HG03558 (cell line): Measurements from ENCODE around the gene STX4.
"Not testable (repeated sequence)": the region's sequence is repeated elsewhere in the genome, so short reads cannot be mapped to it uniquely, and the experiment has no call there.

Experiments used
- ATAC-seq: cut with Tn5 transposase; IDR thresholded peaks from one replicate; pipeline ENCODE4 v1.9.1; 2021; ENCODE audit warnings: moderate number of reproducible peaks; ENCODE audit not compliant: unreplicated experiment; ENCODE audit errors: extremely low read depth

Gene STX4

DNA sequence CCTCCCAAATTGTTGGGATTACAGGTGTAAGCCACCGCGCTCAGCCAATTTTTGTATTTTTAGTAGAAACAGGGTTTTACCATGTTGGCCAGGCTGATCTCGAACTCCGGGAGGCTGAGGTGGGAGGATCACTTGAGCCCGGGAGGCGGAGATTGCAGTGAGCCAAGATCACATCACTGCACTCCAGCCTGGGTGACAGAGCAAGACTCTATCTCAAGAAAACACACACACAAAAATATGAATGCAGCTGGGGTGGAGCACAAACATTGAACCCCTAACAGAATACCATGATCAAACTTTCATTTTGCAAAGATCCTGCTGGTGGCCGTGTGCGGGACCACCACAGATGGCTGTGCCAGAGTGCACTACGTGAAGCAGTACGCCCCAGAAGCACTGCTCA is 15.6 kb upstream of the STX4 start:
- ATAC-seq = not testable (repeated sequence)

DNA sequence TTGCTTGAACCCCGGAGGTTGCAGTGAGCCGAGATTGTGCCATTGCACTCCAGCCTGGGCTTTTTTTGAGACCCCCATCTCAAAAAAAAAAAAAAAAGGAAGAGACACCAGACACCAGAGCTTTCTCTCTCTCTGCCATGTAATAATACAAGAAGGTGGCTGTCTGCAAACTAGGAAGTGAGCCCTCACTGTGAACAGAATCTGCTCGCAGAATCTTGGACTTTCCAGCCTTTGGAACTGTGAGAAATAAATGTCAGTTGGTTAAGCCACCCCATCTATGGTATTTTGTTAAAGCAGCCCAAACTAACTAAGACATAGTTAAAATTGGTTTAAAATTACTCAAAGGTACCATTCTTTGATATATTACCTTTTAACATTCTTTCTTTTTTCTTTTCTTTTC is 12.8 kb upstream of the STX4 start:
- ATAC-seq = no peak

DNA sequence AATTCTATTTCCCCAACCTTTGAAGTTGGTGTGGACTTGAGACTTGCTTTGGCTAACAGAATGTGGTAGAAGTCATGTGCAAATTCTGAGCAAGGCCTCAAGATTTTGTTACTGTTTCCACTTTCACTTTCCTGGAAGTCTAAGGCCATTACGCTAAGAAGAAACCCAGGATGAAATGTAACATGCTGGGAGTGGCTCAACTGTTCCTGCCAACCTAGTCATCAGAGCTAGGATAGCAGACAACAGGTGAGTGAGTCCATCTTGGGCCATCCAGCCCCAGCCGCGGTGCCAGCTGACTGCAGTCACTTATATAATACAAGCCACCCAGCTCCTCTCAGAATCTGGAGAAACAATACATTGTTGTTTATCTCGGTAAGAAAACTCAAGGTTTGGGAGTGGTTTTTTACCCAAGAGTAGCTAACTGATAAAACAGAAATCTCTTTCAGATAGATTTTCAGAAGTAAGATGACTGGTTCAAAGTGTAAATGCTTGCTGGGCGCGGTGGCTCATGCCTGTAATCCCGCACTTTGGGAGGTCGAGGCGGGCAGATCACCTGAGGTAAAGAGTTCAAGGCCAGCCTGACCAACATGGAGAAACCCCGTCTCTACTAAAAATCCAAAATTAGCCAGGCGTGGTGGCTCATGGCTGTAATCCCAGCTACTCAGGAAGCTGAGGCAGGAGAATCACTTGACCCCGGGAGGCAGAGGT is 10.7 kb upstream of the STX4 start:
- no peak for ATAC-seq

DNA sequence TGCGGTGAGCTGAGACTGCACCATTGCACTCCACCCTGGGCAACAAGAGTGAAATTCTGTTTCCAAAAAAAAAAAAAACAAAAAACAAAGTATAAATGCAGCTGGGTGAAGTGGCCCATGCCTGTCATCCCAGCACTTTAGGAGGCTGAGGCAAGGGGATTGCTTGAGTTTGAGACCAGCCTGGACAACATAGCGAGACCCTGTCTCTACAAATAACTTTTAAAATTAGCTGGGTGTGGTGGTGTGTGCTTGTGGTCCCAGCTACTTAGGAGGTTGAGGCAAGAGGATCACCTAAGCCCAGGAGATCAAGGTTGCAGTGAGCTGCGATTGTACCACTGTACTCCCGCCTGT is 10.1 kb upstream of the STX4 start:
- no peak for ATAC-seq

DNA sequence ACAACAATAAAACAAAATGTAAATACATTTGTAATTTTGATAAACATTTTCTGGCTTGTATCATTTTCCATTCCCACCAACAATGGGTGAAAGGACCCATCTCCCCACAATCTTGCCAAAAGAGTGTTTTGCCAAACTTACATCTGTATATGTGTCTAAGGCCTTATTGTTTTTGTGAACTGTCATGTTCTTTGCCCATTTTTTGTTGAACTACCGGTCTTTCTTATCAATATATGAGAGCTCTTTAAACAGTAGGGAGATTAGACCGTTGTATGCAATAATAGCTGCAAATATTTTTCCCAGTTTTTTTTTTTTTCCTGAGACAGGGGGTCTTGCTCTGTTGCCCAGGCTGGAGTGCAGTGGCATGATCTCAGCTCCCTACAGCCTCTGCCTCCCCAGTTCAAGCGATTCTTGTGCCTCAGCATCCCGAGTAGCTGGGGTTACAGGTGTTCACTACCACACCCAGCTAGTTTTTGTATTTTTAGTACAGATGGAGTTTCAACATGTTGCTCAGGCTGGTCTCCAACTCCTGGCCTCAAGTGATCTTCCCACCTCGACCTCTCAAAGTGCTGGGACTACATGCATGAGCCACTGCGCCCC is 9.6 kb upstream of the STX4 start:
- ATAC-seq = no peak

DNA sequence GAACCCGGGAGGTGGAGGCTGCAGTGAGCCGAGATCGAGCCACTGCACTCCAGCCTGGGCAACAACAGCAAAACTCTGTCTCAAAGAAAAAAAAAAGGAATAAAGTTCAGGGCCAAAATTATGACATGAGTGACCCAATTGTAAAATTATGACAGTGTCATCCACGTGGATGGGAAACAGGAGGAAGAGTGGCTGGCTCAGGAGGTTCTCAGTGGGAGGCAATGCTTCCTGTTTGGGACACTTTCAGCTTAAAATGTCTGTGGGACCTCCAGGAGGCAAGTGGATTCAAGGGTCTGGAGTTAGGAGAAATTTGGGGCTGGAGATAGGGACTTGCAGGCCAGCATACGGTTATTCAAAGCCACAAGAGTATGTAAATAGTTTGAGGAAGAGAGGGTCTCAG is 8.0 kb upstream of the STX4 start:
- ATAC-seq = no peak

DNA sequence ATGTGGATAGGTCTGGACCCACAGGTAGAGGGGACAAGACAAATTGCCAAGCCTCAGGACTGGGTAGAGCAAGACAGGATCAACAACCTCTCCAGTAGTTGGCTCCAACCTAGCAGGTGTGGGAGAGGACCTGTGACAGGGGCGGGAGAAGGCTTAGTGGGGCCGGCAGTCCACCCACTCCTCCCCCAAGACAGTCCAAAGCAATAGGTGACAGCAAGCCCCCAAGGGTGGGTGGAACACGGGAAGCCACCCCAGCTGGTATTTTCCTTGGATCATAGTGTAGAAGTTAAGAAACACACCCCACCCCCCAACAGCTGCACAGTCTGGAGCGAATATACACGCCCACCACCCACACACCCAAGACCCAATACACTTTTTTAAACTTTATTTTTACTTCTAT is 4.1 kb upstream of the STX4 start:
- no peak for ATAC-seq

DNA sequence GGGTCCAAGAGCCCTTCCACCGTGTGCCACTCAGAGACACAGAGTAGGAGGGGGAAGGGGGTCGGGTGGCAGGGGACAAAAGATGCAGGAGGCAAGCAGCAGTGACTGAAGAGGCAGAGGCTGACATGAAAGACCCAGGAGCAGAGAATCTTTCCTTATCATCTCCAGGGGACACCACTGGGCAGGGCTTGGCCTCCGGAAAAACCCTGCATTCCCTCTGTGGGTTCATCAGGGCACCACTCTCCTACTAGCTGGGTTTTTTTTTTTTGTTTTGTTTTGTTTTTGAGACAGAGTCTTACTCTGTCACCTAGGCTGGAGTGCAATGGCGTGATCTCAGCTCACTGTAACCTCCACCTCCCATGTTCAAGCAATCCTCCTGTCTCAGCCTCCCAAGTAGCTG is 2.1 kb upstream of the STX4 start:
- ATAC-seq = no peak

DNA sequence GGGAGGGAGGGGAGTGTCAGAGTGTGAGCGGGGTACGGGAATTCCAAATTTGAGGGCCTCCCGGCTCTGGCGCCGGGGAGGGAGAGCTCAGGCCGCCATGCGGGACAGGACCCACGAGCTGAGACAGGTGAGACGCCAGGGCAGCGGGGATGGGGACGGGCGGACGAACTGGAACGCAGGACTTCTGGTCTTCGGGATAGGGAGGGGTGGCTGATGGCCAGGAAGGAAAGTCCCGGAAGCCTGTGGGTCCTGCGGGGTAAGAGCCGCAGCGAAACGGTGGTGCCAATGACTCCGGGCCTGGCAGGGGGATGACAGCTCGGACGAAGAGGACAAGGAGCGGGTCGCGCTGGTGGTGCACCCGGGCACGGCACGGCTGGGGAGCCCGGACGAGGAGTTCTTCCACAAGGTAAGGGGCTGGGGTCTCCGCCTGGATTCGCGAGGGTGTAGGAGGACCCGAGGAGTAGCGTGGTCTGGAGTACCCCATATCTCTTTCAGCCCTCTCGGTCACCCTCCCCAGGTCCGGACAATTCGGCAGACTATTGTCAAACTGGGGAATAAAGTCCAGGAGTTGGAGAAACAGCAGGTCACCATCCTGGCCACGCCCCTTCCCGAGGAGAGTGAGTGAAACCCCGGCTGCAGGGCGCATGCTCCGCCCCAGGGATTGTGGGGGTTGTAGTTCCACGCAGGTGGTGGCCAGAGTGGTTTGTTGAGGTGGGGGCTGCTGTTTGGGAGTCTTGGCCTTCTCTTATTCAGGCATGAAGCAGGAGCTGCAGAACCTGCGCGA is 543 bp downstream of the STX4 start:
- no peak for ATAC-seq

DNA sequence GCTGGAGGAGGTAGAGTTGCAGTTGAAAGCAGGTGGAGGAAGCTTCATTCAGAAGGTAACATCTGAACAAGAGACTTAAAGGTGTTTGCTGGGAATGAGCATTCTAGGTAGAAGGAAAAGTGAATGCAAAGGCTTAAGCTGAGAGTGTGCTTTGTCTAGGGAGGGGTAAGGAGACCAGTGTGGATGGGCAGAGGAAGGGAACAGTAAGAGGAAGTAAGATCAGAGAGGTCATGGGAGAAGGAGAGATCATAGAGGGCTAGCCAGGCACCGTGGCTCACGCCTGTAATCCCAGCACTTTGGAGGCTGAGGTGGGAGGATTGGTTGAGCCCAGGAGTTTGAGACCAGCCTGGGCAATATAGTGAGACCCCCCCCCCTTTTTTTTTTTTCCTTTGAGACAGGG is 3.3 kb downstream of the STX4 start:
- no peak for ATAC-seq

DNA sequence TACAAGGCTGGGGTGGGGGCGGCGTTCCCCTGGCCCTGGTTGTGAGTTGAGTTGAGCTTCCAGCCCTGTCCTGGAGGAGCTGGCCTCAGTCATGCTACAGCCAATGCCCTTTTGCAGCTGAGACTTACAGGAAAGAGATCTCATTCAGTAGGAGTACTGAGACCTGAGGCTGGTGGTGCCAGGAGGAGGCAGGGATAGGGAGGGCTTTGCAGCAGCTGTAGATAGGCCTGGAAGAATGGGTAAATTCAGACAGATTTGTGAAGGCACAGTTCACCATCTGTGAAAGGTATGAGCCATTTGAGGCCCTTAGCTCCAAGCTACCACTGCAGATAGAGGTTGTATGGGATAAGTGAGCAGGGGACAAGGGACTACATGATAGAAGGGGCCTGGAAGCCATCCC is 5.6 kb downstream of the STX4 start:
- no peak for ATAC-seq

DNA sequence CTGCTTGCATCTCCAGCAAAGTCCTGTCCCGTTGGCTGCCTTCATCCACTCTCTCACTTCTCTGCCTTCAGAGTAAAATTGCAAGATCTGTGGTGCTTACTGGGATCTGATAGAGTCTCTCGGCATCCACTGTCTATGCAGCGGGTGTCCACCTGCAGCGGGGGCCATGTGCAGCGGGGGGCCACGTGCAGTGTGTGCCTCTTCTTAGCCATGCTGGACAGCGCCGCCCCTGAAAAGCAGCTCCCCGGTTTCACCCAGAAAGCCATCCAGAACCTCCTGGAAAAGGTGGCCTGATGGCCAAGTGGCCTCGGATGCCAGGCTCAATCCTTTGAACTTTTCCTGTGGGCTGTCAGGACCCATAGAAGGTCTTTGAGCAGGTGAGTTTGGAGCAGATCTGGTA is 9.5 kb downstream of the STX4 start:
- no peak for ATAC-seq

DNA sequence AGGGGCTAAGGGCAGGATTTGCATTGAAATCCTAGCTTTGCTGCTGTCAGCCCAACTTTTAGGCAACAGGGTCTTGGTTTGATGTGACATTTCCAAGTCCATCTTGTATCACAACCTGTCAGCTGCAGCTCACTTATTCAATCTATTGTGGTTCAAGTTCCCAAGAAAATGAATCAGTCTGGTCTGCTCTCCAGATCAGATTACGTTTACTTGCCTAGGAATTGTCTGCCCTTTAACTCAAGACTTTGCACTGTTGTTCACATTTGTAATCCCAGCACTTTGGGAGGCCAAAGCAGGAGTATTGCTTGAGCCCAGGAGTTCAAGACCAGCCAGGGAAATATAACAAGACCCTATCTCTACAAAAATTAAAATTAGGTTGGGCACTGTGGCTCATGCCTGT is 10.0 kb downstream of the STX4 start:
- no peak for ATAC-seq

DNA sequence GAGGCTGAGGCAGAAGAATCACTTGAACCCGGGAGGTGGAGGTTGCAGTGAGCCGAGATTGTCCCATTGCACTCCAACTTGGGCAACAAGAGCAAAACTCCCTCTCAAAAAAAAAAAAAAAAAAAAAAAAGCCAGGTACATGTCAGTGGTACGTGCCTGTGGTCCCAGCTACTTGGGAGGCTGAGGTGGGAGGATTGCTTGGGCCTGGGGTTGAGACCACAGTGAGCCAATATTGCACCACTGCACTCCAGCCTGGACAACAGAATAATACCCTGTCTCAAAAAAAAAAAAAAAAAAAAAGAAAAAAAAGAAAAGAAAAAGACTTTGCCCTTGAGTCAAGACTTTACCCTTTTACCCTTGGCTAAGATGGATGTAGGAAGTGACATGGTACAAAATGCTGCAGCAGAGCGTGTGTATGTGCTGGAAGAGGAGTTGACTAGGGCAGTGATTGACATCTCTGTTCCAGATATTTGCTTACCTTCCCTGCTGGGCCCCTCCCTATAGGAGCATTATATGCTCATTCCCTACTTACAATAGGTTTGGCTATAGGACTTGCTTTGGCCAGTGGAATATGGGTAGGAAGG is 10.6 kb downstream of the STX4 start:
- ATAC-seq = no peak

DNA sequence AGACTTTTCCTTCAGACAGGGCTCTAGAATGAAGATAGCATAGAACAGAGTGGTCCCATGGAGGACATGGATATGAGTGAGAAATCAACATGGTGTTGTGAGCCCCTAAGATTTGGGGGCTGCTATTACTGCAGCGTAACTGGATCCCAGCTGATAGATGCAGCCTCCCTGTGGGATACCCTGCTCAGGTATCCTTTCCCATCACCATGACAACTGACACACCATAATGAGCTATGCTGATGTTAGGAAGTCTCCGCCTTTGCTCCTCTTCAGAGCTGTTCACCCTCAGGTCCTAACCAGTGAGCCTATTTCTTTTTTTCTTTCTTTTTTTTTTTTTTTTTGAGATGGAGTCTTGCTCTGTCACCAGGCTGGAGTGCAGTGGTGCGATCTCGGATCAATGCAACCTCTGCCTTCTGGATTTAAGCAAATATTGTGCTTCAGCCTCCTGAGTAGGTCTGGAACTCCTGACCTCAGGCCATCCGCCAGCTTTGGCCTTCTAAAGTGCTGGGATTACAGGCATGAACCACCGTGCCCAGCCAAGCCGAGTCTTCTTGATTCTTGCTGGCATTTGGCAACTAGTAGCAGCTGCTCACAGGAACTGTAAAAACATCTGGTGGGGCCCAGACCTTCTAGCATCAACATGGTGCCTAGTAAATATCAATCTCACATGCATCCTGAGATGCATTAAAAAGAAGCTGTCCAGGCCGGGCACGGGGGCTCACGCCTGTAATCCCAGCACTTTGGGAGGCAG is 17.1 kb downstream of the STX4 start:
- no peak for ATAC-seq

DNA sequence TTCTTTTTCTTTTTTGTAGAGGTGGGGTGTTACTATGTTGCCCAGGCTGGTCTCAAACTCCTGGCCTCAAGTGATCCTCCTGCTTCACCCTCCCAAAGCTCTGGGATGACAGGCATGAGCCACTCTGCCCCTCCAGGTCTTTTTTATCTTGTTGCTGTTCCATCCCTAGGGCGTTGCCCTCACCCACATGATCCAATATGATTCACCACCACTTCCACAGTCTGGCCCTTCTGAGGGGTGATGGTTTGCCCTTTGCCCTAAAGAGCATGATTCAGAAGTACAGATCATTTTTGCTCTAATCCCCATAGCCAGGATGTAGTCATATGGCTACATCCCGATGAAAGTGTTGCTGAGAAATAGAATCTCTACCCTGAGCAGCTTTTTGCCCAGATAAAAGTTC is 18.8 kb downstream of the STX4 start:
- no peak for ATAC-seq

DNA sequence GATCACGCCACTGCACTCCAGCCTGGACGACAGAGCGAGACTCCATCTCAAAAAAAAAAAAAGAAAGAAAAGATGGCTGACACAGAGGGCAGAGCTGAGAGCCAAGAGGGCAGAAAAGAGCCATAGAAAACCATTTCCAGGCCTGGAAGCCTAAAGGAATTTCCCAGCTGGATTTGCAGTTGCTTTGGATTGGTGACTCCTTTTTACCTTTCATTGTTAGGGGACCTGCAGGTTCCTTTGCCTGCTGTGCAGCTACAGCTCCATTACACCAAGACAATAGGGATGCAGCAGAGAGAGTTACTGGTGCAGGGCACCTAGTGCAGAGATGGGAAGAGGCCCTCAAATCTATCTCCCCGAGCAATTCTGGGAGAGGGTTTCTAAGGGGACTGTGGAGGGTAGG is 22.3 kb downstream of the STX4 start:
- no peak for ATAC-seq

DNA sequence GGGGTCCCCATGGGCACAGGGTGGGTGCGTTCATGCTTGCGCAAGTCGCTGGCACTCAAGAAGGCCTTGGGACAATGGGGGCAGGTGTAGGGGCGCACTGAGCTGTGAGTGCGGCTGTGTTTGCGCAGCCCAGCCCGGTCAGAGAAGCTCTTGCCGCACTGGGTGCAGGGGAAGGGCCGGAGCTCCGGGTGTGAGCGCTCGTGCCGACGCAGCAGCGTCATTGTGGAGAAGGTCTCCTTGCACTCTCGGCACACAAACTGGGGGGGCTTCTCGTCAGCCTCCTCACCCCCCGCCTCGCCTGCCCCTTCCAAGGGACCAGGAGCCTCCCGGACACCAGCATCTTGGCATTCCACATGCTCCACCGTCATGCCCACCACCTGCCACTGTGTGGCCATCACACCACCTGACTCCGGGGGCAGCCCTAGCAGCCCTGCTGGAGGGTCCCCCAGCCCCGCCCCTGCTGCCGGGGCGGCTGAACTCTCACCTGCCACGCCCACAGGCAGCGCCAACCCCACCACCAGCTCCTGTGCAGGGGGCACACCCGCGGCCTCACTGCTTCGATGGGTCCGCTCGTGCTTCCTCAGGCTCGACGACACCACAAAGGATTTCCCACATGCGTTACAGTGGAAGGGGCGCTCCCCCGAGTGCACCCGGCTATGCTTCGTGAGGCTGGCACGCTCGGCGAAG is 27.9 kb downstream of the STX4 start:
- no peak for ATAC-seq

DNA sequence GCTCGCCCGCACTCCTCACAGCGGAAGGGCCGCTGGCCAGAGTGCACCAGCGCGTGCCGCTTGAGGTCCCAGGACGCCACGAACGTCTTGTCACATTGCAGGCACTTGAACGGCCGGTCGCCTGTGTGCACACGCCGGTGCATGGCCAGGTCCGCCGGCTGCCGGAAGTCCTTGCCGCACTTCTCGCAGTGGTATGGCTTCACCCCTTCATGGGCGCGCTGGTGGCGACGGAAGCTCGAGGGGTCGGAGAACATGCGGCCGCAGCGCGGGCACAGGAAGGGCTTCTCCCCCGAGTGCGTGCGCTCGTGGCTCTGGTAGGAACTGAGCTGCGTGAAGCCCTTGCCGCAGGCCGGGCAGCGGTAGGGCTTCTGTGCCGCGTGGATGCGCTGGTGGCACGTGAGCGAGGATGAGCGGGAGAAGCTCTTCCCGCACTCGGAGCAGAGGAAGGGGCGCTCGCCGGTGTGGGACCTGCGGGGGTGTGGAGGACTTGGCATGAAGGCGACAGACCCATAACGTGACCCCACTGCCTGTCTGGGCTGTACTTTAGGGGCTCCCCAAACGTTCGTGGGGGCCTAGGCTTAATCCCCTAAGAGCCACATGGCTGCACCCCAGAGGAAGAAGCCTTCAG is 28.6 kb downstream of the STX4 start:
- ATAC-seq = no peak

DNA sequence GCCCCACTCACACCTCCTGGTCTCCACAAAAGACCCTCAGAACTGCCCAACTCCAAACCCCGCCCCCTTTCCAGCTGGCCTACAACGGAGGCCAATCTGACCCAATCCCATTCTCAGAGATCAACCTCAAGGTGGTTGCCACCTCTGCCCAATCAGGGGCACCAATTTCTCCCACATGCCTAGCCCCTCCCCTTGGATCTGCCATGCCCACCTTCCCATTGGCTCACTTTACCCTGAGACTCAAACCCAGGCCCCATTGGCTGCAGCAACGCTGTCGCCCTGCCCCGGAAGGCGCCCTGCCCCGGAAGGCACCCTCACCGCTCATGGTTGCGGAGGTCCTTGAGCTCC is 30.1 kb downstream of the STX4 start:
- ATAC-seq = no peak
